ENCODE data around the gene PPA1.

- TF ChIP-seq CTCF (conservative IDR thresholded peaks at IDR 0.05; ENCODE audit: low read depth, low read length): no peak
- TF ChIP-seq RCOR1 (IDR thresholded peaks at IDR 0.05; ENCODE audit: insufficient replicate concordance, low read length): no peak
- TF ChIP-seq RFX5 (IDR thresholded peaks at IDR 0.05; ENCODE audit: low read depth, low read length): no peak
- no peak for TF ChIP-seq NFE2L2 (IDR thresholded peaks at IDR 0.05; ENCODE audit: low read depth, low read length)
- no peak for TF ChIP-seq CEBPB (IDR thresholded peaks at IDR 0.05; ENCODE audit: low read depth, low read length)
- no peak for TF ChIP-seq POLR2A (IDR thresholded peaks at IDR 0.05; ENCODE audit: low read depth, low read length)
- TF ChIP-seq CHD1 (IDR thresholded peaks at IDR 0.05; ENCODE audit: low read depth, low read length): no peak
- no peak for TF ChIP-seq BHLHE40 (IDR thresholded peaks at IDR 0.05; ENCODE audit: low read depth, low read length)
- TF ChIP-seq SMC3 (IDR thresholded peaks at IDR 0.05; ENCODE audit: low read depth, low read length): no peak
- TF ChIP-seq MAFK (IDR thresholded peaks at IDR 0.05; ENCODE audit: low read depth, low read length): no peak
- no peak for TF ChIP-seq MXI1 (IDR thresholded peaks at IDR 0.05; ENCODE audit: borderline replicate concordance, low read depth, low read length)
- no peak for TF ChIP-seq RAD21 (IDR thresholded peaks at IDR 0.05; ENCODE audit: low read length)
- no peak for TF ChIP-seq ELK1 (IDR thresholded peaks at IDR 0.05; ENCODE audit: borderline replicate concordance, low read depth, low read length)
Measured at GRCh38 chr10:70174058-70174741, 59.0 kb downstream of the PPA1 start.

All from IMR-90 (cell line).